Lower leg skin (tissue), 3 donors: ENCODE measurements around the gene ARHGAP30.

Experiments
- POLR2A ChIP-seq, 2 donors: fragments of 450-650 bp; IDR thresholded peaks; one replicate each; pipeline ENCODE4 v1.6.1; 2016 to 2017; ENCODE audit warnings: antibody characterized with exemption in 2 of 2, mild to moderate bottlenecking in 1 of 2, moderate library complexity in 1 of 2
- TF ChIP-seq, protein P1 (sequence below), 3 donors: fragments of 450-650 bp; IDR thresholded peaks; one replicate each; pipeline ENCODE4 v1.5.1; 2016; ENCODE audit warnings: antibody characterized with exemption in 3 of 3, mild to moderate bottlenecking in 3 of 3, moderate library complexity in 2 of 3

DNA sequence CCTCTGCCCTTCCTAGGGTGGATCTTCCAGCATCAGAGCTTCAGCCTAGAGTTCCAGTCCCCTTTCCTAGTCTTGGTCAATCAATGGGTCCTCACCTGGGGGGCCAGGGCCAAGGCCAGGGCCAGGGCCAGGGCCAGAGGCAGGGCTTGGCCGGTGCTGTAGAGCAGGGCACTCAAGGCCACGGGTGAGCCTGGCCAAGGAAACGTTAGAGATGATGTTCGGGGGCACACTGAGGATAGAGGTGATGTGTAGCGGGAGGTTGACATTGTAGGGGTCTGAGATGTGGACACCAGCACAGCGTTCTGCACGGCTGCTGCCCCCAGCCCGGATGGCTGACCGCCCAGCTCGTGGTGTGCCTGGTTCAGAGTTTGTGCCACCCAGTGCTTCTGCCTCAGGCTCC is 18.5 kb downstream of the ARHGAP30 start:
- TF ChIP-seq, protein P1, sequence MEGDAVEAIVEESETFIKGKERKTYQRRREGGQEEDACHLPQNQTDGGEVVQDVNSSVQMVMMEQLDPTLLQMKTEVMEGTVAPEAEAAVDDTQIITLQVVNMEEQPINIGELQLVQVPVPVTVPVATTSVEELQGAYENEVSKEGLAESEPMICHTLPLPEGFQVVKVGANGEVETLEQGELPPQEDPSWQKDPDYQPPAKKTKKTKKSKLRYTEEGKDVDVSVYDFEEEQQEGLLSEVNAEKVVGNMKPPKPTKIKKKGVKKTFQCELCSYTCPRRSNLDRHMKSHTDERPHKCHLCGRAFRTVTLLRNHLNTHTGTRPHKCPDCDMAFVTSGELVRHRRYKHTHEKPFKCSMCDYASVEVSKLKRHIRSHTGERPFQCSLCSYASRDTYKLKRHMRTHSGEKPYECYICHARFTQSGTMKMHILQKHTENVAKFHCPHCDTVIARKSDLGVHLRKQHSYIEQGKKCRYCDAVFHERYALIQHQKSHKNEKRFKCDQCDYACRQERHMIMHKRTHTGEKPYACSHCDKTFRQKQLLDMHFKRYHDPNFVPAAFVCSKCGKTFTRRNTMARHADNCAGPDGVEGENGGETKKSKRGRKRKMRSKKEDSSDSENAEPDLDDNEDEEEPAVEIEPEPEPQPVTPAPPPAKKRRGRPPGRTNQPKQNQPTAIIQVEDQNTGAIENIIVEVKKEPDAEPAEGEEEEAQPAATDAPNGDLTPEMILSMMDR (IDR thresholded peaks at IDR 0.05): no peak
- no peak for TF ChIP-seq POLR2A (IDR thresholded peaks at IDR 0.05)
